A673 (cell line): ENCODE data around the gene AIP.

ENCODE experiments used
- CTCF ChIP-seq: fragments of 300-800, 200-600 bp; sonication (generic); conservative IDR thresholded peaks from 2 replicates; pipeline ENCODE4 v1.5.1; 2017; ENCODE audit warnings: low read depth, mild to moderate bottlenecking, antibody characterized with exemption, low read length, moderate library complexity, mixed read lengths
- EZH2 ChIP-seq: fragments of 200-600 bp; sonication (generic); IDR thresholded peaks from 2 replicates; pipeline ENCODE4 v1.6.1; 2017; ENCODE audit warnings: borderline replicate concordance, low read depth, mild to moderate bottlenecking, mixed read lengths, antibody characterized with exemption, low read length; ENCODE audit not compliant: poor library complexity, severe bottlenecking

DNA sequence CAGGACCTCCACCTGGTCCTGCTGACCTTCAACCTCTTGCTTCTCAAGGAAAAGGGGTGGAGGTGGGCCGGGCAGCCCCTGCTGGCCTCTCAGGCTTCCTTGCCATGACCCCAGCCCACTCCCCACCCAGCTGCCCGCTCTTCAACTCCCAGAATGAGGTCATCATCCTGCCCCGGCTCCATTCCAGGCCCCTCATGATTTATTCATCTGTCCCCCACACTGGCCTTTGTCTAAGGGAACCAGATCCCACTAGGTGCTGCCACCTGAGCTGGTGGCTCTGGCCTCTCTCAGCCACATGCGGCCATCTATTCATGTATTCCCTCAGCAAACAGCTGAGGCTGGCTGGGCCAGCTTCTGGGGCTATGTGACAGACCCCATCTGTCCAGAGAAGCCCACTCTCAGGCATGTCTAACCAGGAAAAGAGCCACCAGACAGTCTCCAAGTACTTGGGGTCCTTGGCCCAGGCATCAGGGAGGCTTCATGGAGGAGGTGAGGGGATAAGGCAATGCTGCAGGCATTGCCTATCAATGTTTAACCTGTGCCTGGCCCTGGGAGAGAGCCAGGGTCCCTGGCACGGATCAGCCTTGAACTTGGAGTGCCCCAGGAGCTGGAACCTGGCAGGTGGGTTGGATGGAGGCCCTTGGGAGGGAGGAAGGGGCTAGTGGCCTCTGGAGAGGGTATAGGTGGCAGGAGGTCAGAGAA is 42.6 kb downstream of the AIP start:
- TF ChIP-seq CTCF (no peak), EZH2 (no peak)
